ELF-1 (cell line): Measurements from ENCODE around the gene FAXC.
A peak's percentile ranks its signal among the peaks of the same experiment; 100 is the strongest.

Experiments used
- DNase-seq: peaks from one replicate; pipeline ENCODE4 v3.0.0-alpha.2; 2016; ENCODE audit warnings: low read depth, low spot score

Gene FAXC

GRCh38 chr6:99349171-99350141 lies at the start of gene FAXC:
FAXC (minus strand) TSS chr6:99349674; CDS start chr6:99349372, 302 bp downstream.
- peak; percentile 81 for DNase-seq

- DNase-seq: no peak
Observed at GRCh38 chr6:99397287-99397686, 47.8 kb upstream of the FAXC start.

- DNase-seq: peak; percentile 97
Observed at GRCh38 chr6:99393698-99394531, 44.4 kb upstream of the FAXC start, which contains the start of gene COQ3. COQ3 (minus strand) TSS chr6:99394195; CDS start chr6:99394179, 16 bp downstream.

GRCh38 chr6:99393366-99393697 lies 43.9 kb upstream of the FAXC start:
- no peak for DNase-seq

- no peak for DNase-seq
Observed at GRCh38 chr6:99390896-99391295, 41.4 kb upstream of the FAXC start.

- no peak for DNase-seq
Observed at GRCh38 chr6:99384507-99384906, 35.0 kb upstream of the FAXC start.

- no peak for DNase-seq
Observed at GRCh38 chr6:99378636-99379035, 29.2 kb upstream of the FAXC start.

GRCh38 chr6:99369533-99369932 lies 20.1 kb upstream of the FAXC start:
- DNase-seq: no peak

- no peak for DNase-seq
Observed at GRCh38 chr6:99366852-99367251, 17.4 kb upstream of the FAXC start.

- DNase-seq: no peak
Observed at GRCh38 chr6:99364026-99364425, 14.6 kb upstream of the FAXC start.

- no peak for DNase-seq
Observed at GRCh38 chr6:99362678-99363268, 13.3 kb upstream of the FAXC start.

- DNase-seq: no peak
Observed at GRCh38 chr6:99359800-99360199, 10.3 kb upstream of the FAXC start.

- DNase-seq: no peak
Observed at GRCh38 chr6:99356641-99357040, 7.2 kb upstream of the FAXC start.

GRCh38 chr6:99354983-99355382 lies 5.5 kb upstream of the FAXC start:
- no peak for DNase-seq

- no peak for DNase-seq
Observed at GRCh38 chr6:99353126-99353525, 3.7 kb upstream of the FAXC start.

- DNase-seq: no peak
Observed at GRCh38 chr6:99350573-99350972, 1.1 kb upstream of the FAXC start.

GRCh38 chr6:99348288-99349170 lies 945 bp downstream of the FAXC start:
- no peak for DNase-seq

GRCh38 chr6:99347804-99348203 lies 1.7 kb downstream of the FAXC start:
- no peak for DNase-seq

GRCh38 chr6:99346595-99346994 lies 2.9 kb downstream of the FAXC start:
- DNase-seq: no peak

- DNase-seq: no peak
Observed at GRCh38 chr6:99345164-99345563, 4.3 kb downstream of the FAXC start.

GRCh38 chr6:99344289-99344688 lies 5.2 kb downstream of the FAXC start:
- DNase-seq: no peak
